GM18519 (cell line): ENCODE results near the gene BPIFB1.

Experiments used
- ATAC-seq: cut with Tn5 transposase; IDR thresholded peaks from one replicate; pipeline ENCODE4 v1.9.1; 2021; ENCODE audit warnings: mild to moderate bottlenecking, moderate library complexity; ENCODE audit not compliant: unreplicated experiment, low FRiP score

Gene BPIFB1

GRCh38 chr20:33272155-33272873 is 10.7 kb upstream of the BPIFB1 start:
- ATAC-seq, result no peak

GRCh38 chr20:33273117-33273851 is 9.7 kb upstream of the BPIFB1 start:
- ATAC-seq, result no peak

DNA sequence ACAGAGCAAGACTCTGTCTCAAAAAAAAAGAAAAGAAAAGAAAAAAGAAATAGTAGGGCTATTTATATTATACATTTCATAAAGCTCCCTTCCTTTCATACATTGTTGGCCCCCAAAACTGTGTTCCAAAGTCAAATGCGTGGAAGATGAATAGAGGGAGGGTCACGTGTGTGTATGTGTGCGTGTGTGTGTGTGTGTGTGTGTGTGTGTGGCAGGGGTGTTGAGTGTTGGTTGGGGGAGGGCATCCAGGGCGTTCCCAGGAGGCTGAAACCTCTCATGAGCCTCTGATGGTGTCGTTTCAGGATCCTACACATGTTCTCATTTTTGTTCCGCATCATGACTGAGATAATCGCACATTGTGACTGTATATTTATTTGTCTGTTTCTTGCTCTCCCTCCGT is 7.8 kb upstream of the BPIFB1 start:
- no peak for ATAC-seq

DNA sequence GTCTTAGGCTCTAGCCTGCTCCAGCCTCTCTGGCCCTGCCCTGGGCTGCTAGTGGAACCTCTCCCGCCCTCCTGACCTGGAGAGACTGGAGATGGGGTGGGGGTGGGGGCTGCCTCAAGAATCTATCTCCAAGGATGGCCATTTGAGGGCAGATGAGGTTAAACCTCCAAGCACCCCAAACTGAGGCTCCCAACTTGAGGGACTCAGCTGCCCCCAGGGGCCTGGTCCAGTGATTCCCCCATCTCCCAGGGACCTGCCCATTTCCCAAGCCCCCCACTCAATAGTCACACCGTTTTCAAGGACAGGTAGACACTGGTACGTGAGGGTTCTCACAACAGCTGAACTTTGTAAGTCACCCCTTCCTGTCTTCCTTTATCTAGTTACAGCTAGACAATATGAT is 7.1 kb upstream of the BPIFB1 start:
- ATAC-seq, result no peak

- no peak for ATAC-seq
These were observed 6.5 kb upstream of the BPIFB1 start for GRCh38 chr20:33276303-33277113.

DNA sequence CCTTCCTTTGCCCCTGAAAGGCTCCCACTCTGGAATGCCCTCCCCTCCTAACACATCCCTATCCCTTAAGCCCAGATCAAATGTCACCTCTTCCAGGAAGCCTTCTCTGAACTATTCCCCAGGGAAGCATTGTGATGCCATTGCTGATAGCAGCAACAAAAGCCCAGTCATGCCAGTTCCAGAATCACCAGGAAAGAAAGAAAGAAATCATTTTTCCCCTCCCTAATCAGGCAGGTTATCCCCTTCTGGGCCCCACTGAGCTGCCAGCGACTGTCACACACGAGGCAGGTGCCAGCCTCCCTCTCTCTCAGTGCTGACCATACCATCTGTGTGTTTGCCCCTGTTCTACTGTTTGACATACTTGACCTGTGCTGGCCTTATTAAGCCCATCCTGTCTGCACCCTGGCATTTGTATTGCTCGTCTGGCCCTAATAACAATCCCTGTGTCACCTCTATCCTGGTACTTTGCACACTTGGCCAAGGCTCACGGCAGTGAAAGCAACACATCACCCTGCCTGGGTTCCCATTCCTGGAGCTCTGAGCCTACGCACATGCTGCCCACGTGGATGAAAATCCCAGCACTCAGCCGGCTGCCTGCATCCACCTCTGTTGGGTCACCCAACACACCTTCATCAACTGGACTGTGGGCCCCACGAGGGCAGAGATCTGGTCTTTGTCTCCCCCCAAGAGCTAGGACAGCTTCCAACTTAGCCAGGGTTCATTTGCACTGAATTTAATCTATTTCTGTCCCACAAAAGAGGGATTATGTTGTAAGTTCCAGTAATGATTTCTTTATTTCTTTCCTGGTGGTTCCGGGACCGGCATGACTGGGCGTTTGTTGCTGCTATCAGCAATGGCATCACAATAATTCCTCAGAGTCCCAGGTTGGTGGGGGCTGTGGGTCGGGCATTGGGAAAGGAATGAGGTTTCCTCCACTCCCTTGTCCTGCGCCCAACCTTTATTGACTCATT is 5.3 kb upstream of the BPIFB1 start:
- ATAC-seq, result no peak

DNA sequence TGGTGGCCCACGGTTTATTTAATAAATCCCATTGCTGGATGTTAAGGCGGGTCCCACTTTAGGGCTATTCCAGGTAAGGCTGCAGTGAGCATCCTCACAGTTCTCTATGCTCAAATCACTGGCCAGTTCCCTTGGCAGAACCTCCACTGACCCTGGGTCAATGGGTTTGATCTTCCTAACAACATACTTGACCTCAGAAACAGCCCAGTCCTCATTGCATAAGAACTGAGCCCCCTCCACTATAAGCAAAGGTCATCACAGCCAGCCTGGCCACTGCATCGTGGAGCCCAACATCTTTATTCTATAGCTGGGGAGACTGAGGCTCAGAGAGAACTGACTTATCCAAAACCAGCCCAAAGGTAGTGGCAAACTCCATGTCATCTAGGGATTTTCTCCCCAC is 4.3 kb upstream of the BPIFB1 start:
- ATAC-seq, result no peak

- ATAC-seq, result no peak
These were observed 3.6 kb upstream of the BPIFB1 start for GRCh38 chr20:33279261-33279910.

- no peak for ATAC-seq
These were observed 2.9 kb upstream of the BPIFB1 start for GRCh38 chr20:33280000-33280680.

- ATAC-seq, result no peak
These were observed 2.2 kb upstream of the BPIFB1 start for GRCh38 chr20:33280775-33281174.

DNA sequence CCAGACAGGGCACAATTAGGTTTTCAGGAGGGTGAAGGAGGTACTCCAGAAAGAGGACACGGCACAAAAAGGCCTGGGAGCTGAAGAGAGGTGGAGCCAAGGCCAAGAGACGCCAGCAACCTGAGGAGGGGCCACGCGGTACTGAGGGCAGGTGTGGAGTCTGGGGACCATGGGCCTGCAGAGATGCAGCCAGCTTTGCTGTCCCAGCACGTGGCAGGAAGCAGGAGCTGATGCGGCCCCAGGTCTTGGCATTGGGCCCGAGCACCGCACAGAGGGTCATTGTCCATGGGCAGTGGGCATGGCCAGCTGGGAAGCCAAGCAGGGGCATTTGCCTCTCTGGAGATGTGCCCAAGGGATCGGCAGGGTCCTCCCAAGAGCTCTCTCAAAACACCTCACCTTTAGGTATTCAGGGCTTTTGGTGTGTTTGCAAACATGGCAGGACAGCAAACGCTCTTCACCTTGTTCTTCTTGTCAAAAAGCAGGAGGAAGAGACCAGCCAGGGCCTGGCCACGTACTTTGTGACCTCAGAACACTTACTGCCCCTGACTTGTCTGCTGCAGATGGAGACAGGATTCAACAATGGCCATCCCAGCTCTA is 1.4 kb upstream of the BPIFB1 start:
- no peak for ATAC-seq

DNA sequence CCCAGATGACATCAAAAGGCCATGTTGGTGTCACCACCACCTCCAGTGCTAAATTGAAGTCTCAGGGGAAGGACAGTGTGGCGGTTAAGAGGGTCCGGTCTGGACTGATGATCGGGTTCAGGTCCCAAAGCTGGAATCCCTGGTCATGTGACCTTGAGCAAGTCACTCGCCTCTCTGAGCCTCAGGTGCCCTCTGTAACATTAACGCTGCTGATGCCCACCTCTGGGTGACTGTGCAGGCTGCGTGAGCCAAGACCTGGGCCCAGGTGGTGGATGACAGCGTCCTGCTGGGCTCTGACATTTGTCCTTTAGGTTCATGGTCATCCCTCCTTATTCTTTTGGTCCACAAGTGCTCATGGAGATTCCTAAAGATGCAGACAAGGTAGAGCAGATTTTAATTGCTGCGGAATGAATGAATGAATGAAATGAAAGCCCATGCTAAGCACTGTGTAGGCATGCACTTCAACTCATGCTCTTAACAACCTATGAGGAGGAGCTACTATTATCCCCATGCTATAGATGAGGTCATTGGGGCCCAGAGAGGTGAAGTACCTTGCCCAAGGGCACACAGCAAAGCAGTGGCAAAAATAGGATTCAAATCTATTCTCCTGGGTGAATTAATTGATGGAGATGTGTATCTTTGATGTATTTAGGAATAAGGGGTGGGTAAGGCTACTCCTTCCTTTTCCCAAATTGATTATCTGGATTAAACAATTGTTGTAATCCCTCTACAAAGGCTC is 649 bp upstream of the BPIFB1 start:
- no peak for ATAC-seq

GRCh38 chr20:33284284-33284683 is 1.3 kb downstream of the BPIFB1 start:
- ATAC-seq, result no peak

- ATAC-seq, result no peak
These were observed 1.9 kb downstream of the BPIFB1 start for GRCh38 chr20:33284937-33285336.

- no peak for ATAC-seq
These were observed 3.0 kb downstream of the BPIFB1 start for GRCh38 chr20:33285861-33286495.

DNA sequence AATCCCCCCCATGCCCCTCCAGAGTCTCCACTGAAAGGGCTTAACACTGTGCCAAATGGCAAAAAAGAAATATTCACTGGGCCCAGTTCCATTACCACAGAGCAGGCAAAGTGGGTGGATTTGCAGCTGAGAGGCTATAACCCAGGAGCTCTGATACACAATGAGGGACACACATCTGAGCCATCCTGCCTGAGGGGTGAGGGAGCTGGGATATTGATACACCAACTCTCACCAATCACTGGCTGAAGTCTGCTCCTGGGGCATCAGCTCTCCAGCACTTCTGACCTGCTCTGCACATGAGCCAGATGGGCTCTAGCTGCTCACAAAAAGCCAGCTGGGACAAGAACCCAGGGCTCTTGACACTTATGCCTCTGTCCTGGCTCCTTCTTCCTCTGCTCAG is 4.9 kb downstream of the BPIFB1 start:
- ATAC-seq, result no peak

- no peak for ATAC-seq
These were observed 7.8 kb downstream of the BPIFB1 start for GRCh38 chr20:33290852-33291251.

DNA sequence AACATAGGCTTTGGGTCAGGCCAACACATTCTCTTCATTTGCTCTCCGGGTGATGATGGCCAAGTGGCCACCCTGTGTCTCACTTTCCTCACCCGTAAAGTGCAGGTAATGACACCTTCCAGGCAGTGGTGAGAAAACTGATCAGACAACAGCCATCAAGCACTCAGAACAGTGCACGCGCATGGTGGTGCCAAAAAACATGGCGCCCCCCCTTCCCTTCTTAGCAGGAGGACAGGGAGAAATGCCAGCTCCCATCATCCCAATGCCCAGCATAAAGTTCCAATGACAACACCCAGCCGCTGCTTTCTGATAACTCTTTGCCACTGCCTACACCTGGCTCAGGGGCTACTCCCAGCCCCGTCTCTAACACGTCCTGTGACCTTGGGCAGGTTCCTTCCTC is 8.4 kb downstream of the BPIFB1 start:
- no peak for ATAC-seq
